ENCODE measurements around the gene HAGH. TPM values are rescaled to one million over a fixed set of nuclear protein-coding genes. Genes with fewer than 3 reads are reported as not detected.

Gene HAGH
- total RNA-seq, 1 experiment from 2014 or later = 48.1 TPM

- intact Hi-C loops (cut with micrococcal nuclease; ENCODE audit: unreplicated experiment) = loop anchor here (1.0 kb wide), 1 partner anchor 65 kb away; no protein-coding TSS in a partner anchor
- no peak overlapping the region for H3K4me3 ChIP-seq (ENCODE audit: low read depth, low read length)
- no peaks in the 10 kb centered on the region for H3K27me3 ChIP-seq (replicated peaks; ENCODE audit: control insufficient read depth, insufficient read depth, low read length)
- H3K4me1 ChIP-seq = no peaks in the 10 kb centered on the region
- peak; percentile 51 to 52 for TF ChIP-seq CTCF (IDR thresholded peaks at IDR 0.05; ENCODE audit: insufficient read depth in 1 of 2, low read depth in 1 of 2, low read length in 1 of 2, severe bottlenecking in 1 of 2, unreplicated experiment in 1 of 2)
- ChIA-PET POLR2A (interaction anchor here (1.0 kb wide), 1 partner anchor 101 kb away, joined by 3 read pairs; the partner anchor contains the start of gene RPS2), CTCF (interaction anchor here (0.6 to 1.1 kb wide), 2 partner anchors 69 to 81 kb away, joined by 3 to 8 read pairs; no protein-coding TSS in a partner anchor)
- H3K4me1 Mint-ChIP-seq (ENCODE audit: low read depth, unreplicated experiment) = no peaks in the 10 kb centered on the region
- H3K9me3 Mint-ChIP-seq (ENCODE audit: unreplicated experiment) = no peaks in the 10 kb centered on the region
- BruUV-seq (replicated peaks) = no TSS peak
- H3K36me3 Mint-ChIP-seq (ENCODE audit: insufficient read depth, unreplicated experiment) = no peaks in the 10 kb centered on the region
- H3K9me3 ChIP-seq = no peaks in the 10 kb centered on the region
- H3K27me3 Mint-ChIP-seq (ENCODE audit: insufficient read depth, unreplicated experiment) = peaks cover 5% of the 10 kb centered on the region
- H3K27ac Mint-ChIP-seq (ENCODE audit: unreplicated experiment) = no peak overlapping the region
- DNase-seq = no peak
- no peak overlapping the region for H3K4me3 Mint-ChIP-seq (ENCODE audit: unreplicated experiment)
- no peaks in the 10 kb centered on the region for H3K36me3 ChIP-seq (ENCODE audit: control insufficient read depth, insufficient read depth, low read length)
These were observed 37.2 kb upstream of the HAGH start for GRCh38 chr16:1863681-1864460.

- no peak for TF ChIP-seq CTCF (IDR thresholded peaks at IDR 0.05; ENCODE audit: insufficient read depth in 1 of 2, low read depth in 1 of 2, low read length in 1 of 2, severe bottlenecking in 1 of 2, unreplicated experiment in 1 of 2)
- no peaks in the 10 kb centered on the region for H3K36me3 ChIP-seq (ENCODE audit: control insufficient read depth, insufficient read depth, low read length)
- no TSS peak for BruUV-seq (replicated peaks)
- Mint-ChIP-seq H3K4me1 (ENCODE audit: low read depth, unreplicated experiment) (no peaks in the 10 kb centered on the region), H3K27me3 (ENCODE audit: insufficient read depth, unreplicated experiment) (peaks cover 14% of the 10 kb centered on the region), H3K9me3 (ENCODE audit: unreplicated experiment) (no peaks in the 10 kb centered on the region), H3K27ac (ENCODE audit: unreplicated experiment) (no peak overlapping the region), H3K36me3 (ENCODE audit: insufficient read depth, unreplicated experiment) (no peaks in the 10 kb centered on the region), H3K4me3 (ENCODE audit: unreplicated experiment) (no peak overlapping the region)
- no peaks in the 10 kb centered on the region for H3K9me3 ChIP-seq
- H3K4me1 ChIP-seq = no peaks in the 10 kb centered on the region
- intact Hi-C loops (cut with micrococcal nuclease; ENCODE audit: unreplicated experiment) = no loop called here
- ChIA-PET POLR2A (no interaction called here), CTCF (no interaction called here)
- DNase-seq = no peak
- no peak overlapping the region for H3K4me3 ChIP-seq (ENCODE audit: low read depth, low read length)
- H3K27me3 ChIP-seq (replicated peaks; ENCODE audit: control insufficient read depth, insufficient read depth, low read length) = no peaks in the 10 kb centered on the region
These were observed 35.8 kb upstream of the HAGH start for GRCh38 chr16:1862394-1862793.

GRCh38 chr16:1861730-1862129 lies 35.1 kb upstream of the HAGH start:
- no peaks in the 10 kb centered on the region for H3K4me1 ChIP-seq
- H3K36me3 Mint-ChIP-seq (ENCODE audit: insufficient read depth, unreplicated experiment) = no peaks in the 10 kb centered on the region
- ChIA-PET POLR2A (no interaction called here), CTCF (interaction anchor here (0.6 kb wide), 1 partner anchor 89 kb away, joined by 3 read pairs; the partner anchor contains the start of genes EME2 and MRPS34)
- no TSS peak for BruUV-seq (replicated peaks)
- no peaks in the 10 kb centered on the region for H3K27me3 ChIP-seq (replicated peaks; ENCODE audit: control insufficient read depth, insufficient read depth, low read length)
- no peaks in the 10 kb centered on the region for H3K9me3 ChIP-seq
- DNase-seq = no peak
- H3K4me3 ChIP-seq (ENCODE audit: low read depth, low read length) = no peak overlapping the region
- intact Hi-C loops (cut with micrococcal nuclease; ENCODE audit: unreplicated experiment) = no loop called here
- H3K27me3 Mint-ChIP-seq (ENCODE audit: insufficient read depth, unreplicated experiment) = peaks cover 18% of the 10 kb centered on the region
- H3K4me1 Mint-ChIP-seq (ENCODE audit: low read depth, unreplicated experiment) = no peaks in the 10 kb centered on the region
- no peak overlapping the region for H3K27ac Mint-ChIP-seq (ENCODE audit: unreplicated experiment)
- no peak for TF ChIP-seq CTCF (IDR thresholded peaks at IDR 0.05; ENCODE audit: insufficient read depth in 1 of 2, low read depth in 1 of 2, low read length in 1 of 2, severe bottlenecking in 1 of 2, unreplicated experiment in 1 of 2)
- no peaks in the 10 kb centered on the region for H3K36me3 ChIP-seq (ENCODE audit: control insufficient read depth, insufficient read depth, low read length)
- no peak overlapping the region for H3K4me3 Mint-ChIP-seq (ENCODE audit: unreplicated experiment)
- no peaks in the 10 kb centered on the region for H3K9me3 Mint-ChIP-seq (ENCODE audit: unreplicated experiment)

Data from Caco-2 (cell line).